Measurements from ENCODE around the gene FOXP1.

FOXP1 gene

DNA sequence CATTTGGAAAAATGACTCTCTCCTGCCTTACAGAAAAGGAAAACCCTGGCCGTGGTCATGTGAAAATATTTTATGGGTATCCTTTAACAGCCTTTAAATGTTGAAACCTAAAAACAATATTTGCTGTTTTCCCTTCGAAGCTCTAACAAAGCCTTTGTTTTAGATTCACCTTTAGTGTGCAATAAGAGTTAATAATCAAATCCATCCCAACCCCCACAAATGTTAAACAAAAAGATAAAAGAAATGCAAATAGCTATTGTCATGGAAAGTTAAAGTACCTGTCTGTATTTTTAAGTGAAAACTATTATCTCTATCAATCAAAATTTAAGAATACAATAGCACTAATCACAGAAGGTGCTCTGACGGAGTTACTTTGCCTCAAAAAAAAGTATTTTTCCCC is 279.3 kb downstream of the FOXP1 start:
- DNase-seq = no peak

- DNase-seq = no peak
Measured at GRCh38 chr3:71303627-71304200, 279.8 kb downstream of the FOXP1 start.

DNA sequence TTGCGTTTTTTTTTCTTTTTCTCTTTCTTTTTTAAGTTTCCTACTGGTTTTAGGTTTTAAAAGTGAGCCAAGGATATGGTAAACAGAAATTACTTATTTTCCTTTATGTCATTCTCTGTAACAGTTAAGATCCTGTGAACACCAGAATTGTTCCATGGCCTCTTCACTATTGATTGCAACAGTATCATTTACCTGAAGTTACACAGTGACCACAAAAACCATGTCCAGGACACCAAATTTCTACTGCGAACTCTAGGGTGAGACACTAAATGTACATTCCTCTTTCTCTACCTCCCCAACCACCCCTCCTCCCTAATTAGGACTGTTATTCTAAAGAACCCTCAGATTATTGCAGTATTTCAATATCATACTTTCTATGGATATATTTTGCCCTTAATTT is 280.9 kb downstream of the FOXP1 start:
- no peak for DNase-seq

DNA sequence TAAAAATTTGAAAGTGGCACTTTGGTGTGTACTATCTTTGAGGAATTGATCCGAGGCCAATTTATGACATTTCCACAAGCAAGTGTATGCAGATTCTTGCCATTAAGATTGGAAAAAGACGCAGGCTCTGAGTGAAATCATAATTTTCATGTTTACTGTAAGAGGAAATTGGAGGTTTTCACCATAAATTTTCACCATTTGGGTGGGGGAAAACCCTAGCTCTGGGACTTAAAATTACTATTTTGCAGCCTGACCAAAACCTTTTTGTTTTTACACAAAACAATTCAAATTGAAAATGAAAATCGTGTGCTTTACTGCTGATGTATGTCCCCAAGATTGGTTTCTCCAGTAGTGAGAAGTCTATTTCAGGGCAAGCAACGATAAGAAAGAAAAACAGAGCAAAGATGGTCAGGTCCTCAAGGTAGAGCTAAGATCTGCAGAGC is 282.6 kb downstream of the FOXP1 start:
- DNase-seq = no peak

DNA sequence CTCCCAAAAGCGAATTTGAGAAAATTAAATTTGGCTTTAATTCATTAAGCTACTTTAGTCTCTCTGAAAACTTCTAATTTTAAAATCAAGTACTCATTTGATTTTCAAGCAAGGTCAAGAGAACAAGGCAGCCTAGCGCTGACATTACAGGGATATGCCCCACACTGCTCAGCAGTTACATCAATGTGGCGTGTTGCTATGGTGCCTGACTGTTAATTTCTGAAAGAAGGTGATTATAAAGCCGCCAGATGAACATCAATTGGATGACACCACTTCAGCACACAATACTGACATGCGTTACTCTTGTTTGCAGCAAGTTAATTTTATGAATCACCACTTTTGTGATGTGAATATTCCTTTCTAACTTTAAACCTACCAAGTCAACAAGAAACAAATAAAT is 284.4 kb downstream of the FOXP1 start:
- no peak for DNase-seq

GRCh38 chr3:71294919-71295318 is 288.6 kb downstream of the FOXP1 start:
- DNase-seq = no peak

DNA sequence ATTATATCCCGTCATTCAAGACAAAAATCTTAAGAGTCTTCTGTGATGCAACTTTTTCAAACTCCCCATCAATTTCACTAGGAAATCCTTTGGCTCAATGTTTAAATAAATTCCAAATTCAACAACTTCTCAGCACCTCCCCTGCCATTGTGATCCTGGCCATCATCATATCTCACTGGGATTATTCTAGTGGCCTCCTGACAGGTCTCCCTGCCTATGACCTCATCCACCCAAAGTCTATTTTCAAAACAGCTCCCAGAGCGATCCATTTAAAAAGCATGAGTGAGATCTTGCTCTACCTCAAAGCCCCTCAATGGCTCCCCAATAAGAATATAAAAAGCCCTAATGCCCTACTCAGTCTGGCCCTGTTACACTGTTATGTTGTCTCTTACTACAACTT is 293.2 kb downstream of the FOXP1 start:
- no peak for DNase-seq

GRCh38 chr3:71288269-71288930 is 295.1 kb downstream of the FOXP1 start:
- DNase-seq = no peak

DNA sequence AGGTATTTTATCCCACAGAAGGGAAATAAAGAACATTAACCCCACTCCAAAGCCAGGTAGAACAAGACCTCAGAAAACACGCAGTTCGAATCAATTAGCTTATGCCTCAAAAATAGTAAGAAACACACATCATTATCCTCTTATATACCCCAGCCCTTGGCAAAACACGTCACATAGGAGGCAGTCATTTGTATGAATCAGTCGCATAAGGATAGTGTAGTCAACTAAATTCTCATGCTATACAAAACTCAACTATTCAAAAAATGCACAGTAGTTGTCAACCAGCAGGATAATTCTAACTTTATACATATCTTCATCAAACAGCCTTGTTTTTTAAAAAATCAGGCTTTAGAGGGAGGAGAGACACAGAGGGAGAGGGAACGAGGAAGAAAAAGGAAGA is 298.4 kb downstream of the FOXP1 start:
- DNase-seq = peak; percentile 36

- no peak for DNase-seq
Measured at GRCh38 chr3:71282976-71283375, 300.6 kb downstream of the FOXP1 start.

- DNase-seq = no peak
Measured at GRCh38 chr3:71281280-71281679, 302.2 kb downstream of the FOXP1 start.

GRCh38 chr3:71277341-71277740 is 306.2 kb downstream of the FOXP1 start:
- DNase-seq = no peak

DNA sequence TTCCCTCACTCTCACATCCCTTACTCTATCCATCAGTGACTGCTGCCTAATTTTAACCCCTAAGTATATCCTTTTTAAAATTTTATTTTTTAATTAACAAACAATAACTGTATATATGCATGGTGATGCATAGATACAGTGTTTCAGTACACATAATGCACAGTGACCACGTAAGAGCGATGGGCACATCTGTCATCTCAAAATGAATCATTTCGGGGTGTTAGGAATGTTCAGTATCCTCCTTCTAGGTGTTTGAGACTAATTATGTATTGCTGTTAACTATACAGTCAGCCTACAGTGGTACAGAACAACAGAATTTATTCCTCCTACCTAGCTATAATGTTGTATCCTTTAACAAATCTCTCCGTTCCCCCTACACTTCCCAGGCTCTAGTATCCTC is 307.0 kb downstream of the FOXP1 start:
- no peak for DNase-seq

DNA sequence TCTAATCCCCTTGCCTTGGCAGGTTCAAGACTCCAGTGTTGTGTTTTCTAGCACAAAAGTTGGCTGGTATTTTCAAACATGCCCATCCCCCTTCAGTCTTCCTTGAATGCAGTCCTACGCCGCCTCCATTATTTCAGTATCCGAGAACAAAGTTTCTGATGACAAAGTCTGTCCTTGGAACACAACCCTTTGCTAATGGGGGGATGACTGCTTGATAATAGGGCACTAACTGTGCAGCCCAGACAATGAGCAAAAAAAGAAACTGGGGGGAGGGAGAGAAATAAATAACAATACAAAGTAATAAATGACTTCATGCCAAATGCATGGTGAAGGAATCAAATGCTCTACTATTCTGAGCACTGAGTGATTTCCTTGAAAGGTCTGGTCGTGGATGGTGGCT is 310.1 kb downstream of the FOXP1 start:
- DNase-seq = no peak

DNA sequence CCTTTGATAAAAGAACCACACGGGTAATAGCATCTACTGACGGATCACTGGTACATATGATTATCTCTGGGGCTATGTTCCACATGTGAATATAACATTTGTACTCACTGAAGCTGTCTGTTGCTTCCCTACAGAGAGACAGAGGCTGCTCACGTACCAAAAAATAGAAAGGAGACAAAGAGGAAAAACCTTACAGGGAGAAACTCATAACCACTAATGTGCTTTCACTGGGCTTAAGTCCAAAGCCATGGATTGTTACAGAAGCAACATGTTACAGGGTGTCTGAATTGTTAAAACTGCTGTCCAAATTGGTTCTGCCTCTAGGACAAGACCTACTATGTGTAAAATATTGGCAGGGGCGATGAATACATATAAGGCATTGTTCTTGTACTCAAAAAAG is 311.9 kb downstream of the FOXP1 start:
- peak; percentile 57 for DNase-seq

DNA sequence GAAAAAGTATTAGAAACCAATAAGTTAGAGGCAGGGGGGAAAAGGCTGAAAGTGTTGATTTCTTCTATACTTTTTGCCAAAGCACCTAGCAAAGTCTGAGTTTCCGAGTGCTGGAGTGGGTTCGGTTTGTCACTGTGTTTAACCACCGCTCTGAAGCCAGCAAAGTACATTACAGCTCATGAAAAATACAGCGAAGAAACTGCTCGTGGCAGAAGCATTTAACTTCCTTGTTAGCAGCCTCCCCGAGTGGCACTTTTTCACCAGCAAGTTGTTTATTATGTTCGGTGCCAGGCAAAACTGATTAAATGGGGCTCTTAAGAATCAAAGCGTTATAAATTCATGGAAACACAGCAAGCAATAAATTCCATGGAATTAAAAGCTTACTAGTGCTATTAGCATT is 313.6 kb downstream of the FOXP1 start:
- DNase-seq = no peak

DNA sequence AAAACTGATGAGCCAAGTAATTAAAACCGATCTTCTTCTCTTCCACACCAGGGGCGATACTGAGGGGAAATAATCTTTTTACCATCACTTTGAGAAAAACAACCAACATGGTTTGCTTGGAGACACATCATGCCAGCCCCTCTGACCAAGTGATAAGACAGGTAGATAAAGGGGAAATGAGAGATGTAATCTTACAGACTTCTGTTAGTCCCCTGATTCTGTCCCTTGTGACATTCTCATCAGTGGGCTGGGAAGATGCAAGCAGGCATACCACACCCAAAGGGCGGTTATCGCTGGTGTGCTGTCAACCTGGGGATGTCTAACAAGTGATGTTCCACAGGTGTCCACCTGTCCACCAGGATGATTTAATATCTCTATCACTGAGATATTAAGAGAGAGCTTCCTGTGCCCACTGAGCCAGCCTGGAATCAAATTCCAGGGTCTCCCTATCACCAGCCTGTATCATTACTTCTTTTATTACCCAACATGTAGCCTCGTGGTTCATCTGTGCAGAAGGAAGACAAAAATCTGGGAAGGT is 315.0 kb downstream of the FOXP1 start:
- DNase-seq = no peak

DNA sequence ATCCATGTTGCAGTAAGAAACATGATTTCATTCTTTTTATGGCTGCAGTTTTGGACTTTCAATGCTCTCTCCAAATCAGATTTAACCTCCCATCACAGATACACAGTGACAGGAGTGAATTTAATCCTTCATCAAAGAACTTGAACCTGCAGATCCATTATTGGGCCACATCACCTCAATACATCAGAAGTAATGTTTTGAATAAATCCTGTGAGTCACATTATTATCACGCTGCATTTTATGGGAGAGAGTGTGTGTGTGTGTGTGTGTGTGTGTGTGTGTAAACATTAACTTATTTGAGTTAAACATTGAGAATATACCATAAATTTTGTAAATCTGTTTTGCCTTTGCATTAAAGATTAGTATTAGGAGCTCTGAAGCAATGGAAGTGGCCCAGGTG is 316.7 kb downstream of the FOXP1 start:
- no peak for DNase-seq

DNA sequence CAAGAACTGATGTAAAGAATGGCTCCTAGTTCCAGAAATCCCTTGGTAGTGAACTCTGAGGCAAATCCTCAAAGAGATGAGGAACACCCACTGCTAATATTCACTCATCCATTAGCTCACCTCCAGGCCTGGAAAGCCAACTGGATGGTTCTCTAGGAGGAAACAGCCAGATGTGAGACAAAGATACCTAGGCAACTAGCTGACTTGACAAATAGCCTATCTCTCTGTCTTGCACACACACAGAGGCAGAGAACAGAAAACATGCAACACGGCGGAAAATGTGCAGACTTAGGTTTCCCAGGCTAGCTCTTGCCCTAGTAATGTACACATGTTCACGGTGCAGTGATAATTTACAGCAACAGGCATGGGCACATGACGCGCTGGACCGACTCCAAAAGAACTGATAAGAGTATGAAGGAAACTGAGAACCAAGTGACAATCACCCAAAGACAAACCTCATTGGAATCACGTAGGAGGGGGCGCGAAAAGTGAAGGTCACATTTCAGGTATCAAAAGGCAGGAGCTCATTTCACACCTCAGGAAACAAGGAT is 318.1 kb downstream of the FOXP1 start:
- no peak for DNase-seq

DNA sequence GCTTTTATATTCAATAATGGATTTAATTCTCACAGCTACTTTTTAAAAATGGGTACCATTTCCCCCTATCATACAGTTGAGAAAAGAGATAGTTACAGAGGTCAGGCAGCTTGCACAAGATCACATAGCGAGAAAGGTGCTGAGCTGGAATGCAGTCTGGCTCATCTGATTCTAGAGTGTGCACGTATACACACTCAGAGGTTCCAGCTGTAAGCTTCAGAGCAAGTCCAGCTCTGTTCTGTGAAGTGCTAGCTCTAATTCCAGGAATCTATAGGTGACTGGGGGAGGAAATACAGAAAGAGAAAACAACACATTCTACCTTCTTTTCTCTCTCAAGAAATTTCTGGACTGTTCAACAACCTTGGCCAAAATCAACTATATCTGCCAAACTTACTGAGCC is 318.7 kb downstream of the FOXP1 start:
- DNase-seq = no peak

GRCh38 chr3:71262364-71263265 is 320.9 kb downstream of the FOXP1 start:
- DNase-seq = no peak

GRCh38 chr3:71260782-71261181 is 322.7 kb downstream of the FOXP1 start:
- no peak for DNase-seq

- DNase-seq = no peak
Measured at GRCh38 chr3:71258526-71258925, 325.0 kb downstream of the FOXP1 start.
